ENCODE results near the gene CENATAC. TPM values are rescaled to one million over a fixed set of nuclear protein-coding genes. Genes with fewer than 3 reads are reported as not detected.

The CENATAC gene
- total and polyA plus RNA-seq, 9 of the 15 experiments (the other 6 are each of a cell fraction or from before 2014, with no cell fraction given) = 2.4 to 25.5 (median 13.7) TPM

DNA sequence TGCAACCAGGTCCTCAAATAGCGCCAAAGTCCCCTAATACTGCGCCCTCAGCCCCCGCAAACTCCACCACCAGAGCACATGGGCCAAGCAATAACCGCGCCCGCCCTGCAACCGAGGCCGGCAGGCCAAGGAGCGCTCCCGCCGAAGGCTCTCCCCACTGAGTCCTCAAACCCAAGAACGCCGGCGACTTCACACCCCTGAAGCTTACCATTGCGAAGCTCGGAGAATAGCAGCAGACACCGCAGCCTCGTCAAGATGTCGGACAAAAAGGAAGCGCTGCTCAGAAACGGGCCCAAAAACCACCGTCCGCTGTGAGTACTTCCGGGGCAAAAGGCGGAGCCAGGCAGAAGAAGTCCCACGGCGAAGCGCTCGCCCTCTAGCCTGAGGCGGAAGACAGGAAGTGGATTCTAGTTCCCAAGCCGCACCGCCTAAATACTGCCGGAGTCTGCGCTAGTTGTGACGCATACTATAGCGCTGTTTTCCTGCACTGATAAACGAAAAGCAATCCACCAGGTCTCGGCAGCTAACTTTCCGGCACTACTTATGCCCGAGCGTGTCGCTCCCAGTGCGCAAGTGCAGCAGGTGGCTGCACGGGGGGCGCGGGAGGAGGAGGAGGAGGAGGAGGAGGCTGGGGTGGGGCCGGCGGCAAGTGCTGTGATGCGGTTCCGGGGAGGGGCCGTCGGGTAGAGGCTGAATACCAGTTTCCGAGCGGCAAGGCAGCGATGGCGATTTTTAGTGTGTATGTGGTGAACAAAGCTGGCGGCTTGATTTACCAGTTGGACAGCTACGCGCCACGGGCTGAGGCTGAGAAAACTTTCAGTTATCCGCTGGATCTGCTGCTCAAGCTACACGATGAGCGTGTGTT is 20.4 kb downstream of the CENATAC start, which contains the start of the genes RPS25 and TRAPPC4:
Gene RPS25, minus strand, starts transcription at position 270 of the 865 bp plus-strand sequence. Its CDS starts 59 bp downstream, at position 211.
Gene TRAPPC4, plus strand, starts transcription at position 693 of the 865 bp plus-strand sequence. Its CDS starts 30 bp downstream, at position 723.
- BruUV-seq (replicated peaks) = no TSS peak
- Histone ChIP-seq H3K79me2 (ENCODE audit: control insufficient read depth, insufficient read depth, low read length) (peaks cover 66% of the 10 kb centered on the region), H2AFZ (ENCODE audit: low read depth, low read length) (peak within 1 kb of the TSS; percentile 97), H3K4me2 (ENCODE audit: insufficient read depth, low read length) (peak within 1 kb of the TSS; percentile 98), H3K4me1 (replicated peaks in 1 of 2; ENCODE audit: control insufficient read depth in 2 of 2, insufficient read depth in 2 of 2, low read length in 2 of 2) (peaks cover 9 to 12% of the 10 kb centered on the region in 2 experiments; a peak in 4 of 5 replicates), H4K20me1 (replicated peaks; ENCODE audit: control insufficient read depth, insufficient read depth, low read length) (0 out of 2 replicates have a peak, but pooled peaks cover 3% of the 10 kb centered on the region), H3K27me3 (ENCODE audit: control insufficient read depth in 2 of 2, insufficient read depth in 2 of 2, low read length in 2 of 2) (no peaks in the 10 kb centered on the region), H3K36me3 (ENCODE audit: control insufficient read depth, insufficient read depth, low read length) (peaks cover 80% of the 10 kb centered on the region), H3K27ac (ENCODE audit: extremely low read depth, low read depth, low read length) (peak within 1 kb of the TSS; percentile 97), H3K9me1 (ENCODE audit: control insufficient read depth, insufficient read depth, low read length) (no peaks in the 10 kb centered on the region), H3K9me3 (replicated peaks; ENCODE audit: control insufficient read depth, insufficient read depth, low read depth, low read length) (no peaks in the 10 kb centered on the region; the same call in 1 of the 2 replicates), H3K4me3 (peak within 1 kb of the TSS; percentile 99), H3K9ac (ENCODE audit: insufficient read depth in 1 of 2, low read depth in 2 of 2, low read length in 2 of 2) (peak within 1 kb of the TSS; percentile 95 to 100)
- FAIRE-seq (peak; percentile 93), DNase-seq (ENCODE audit: extremely low read depth in 1 of 4, low spot score in 3 of 4) (peak; percentile 84 to 97 (median 86)), ATAC-seq (peak; percentile 91)
- POLR2A ChIA-PET = interaction anchor here (0.6 to 1.5 kb wide), 12 partner anchors 9 to 228 kb away, joined by 3 to 9 read pairs (median 4); partner anchors contain the start of genes C2CD2L, CENATAC and DPAGT1
- CTCF ChIA-PET (ENCODE audit: low intra/inter-chr PET ratio) = no interaction called here
- under 1% methylated on average over 59 of the region's 63 CpGs for WGBS (ENCODE audit: insufficient coverage, low coverage, missing lambda C conversion rate)
- in situ Hi-C loops (cut with MboI) (no loop called here), intact Hi-C loops (cut with micrococcal nuclease) (loop anchor here (1.0 to 5.0 kb wide), 5 partner anchors 12 to 84 kb away; partner anchors contain the start of genes CENATAC, DPAGT1, HYOU1 and SLC37A4)
- TF ChIP-seq TAF9B (IDR thresholded peaks at IDR 0.05; ENCODE audit: partially characterized antibody) (peak; percentile 88), SMARCA4 (IDR thresholded peaks at IDR 0.05) (no peak), ZFP1 (CRISPR knock-in tag; IDR thresholded peaks at IDR 0.05) (no peak), ZNF707 (CRISPR knock-in tag; conservative IDR thresholded peaks at IDR 0.05) (no peak), ZNF551 (CRISPR knock-in tag; IDR thresholded peaks at IDR 0.05) (no peak), RFX1 (IDR thresholded peaks at IDR 0.05) (no peak), GTF2F1 (IDR thresholded peaks at IDR 0.05; ENCODE audit: low read depth, low read length) (peak; percentile 88), SRSF9 (IDR thresholded peaks at IDR 0.05; ENCODE audit: borderline replicate concordance, low read depth, low read length) (no peak), ARID1B (IDR thresholded peaks at IDR 0.05) (0 out of 2 replicates have a peak, but pooled peaks have one; percentile 15), RAD51 (IDR thresholded peaks at IDR 0.05; ENCODE audit: borderline replicate concordance, low read depth) (no peak), ZFX (CRISPR knock-in tag; IDR thresholded peaks at IDR 0.05) (peak; percentile 80), NR2F6 (CRISPR knock-in tag; IDR thresholded peaks at IDR 0.05) (no peak), SMAD3 (CRISPR knock-in tag; conservative IDR thresholded peaks at IDR 0.05) (no peak), NR3C1 (CRISPR knock-in tag; IDR thresholded peaks at IDR 0.05) (no peak)
- TF ChIP-seq, protein P1, sequence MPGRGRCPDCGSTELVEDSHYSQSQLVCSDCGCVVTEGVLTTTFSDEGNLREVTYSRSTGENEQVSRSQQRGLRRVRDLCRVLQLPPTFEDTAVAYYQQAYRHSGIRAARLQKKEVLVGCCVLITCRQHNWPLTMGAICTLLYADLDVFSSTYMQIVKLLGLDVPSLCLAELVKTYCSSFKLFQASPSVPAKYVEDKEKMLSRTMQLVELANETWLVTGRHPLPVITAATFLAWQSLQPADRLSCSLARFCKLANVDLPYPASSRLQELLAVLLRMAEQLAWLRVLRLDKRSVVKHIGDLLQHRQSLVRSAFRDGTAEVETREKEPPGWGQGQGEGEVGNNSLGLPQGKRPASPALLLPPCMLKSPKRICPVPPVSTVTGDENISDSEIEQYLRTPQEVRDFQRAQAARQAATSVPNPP (IDR thresholded peaks at IDR 0.05; ENCODE audit: borderline replicate concordance, insufficient read depth, insufficient read length) = no peak
- TF ChIP-seq, protein P2, sequence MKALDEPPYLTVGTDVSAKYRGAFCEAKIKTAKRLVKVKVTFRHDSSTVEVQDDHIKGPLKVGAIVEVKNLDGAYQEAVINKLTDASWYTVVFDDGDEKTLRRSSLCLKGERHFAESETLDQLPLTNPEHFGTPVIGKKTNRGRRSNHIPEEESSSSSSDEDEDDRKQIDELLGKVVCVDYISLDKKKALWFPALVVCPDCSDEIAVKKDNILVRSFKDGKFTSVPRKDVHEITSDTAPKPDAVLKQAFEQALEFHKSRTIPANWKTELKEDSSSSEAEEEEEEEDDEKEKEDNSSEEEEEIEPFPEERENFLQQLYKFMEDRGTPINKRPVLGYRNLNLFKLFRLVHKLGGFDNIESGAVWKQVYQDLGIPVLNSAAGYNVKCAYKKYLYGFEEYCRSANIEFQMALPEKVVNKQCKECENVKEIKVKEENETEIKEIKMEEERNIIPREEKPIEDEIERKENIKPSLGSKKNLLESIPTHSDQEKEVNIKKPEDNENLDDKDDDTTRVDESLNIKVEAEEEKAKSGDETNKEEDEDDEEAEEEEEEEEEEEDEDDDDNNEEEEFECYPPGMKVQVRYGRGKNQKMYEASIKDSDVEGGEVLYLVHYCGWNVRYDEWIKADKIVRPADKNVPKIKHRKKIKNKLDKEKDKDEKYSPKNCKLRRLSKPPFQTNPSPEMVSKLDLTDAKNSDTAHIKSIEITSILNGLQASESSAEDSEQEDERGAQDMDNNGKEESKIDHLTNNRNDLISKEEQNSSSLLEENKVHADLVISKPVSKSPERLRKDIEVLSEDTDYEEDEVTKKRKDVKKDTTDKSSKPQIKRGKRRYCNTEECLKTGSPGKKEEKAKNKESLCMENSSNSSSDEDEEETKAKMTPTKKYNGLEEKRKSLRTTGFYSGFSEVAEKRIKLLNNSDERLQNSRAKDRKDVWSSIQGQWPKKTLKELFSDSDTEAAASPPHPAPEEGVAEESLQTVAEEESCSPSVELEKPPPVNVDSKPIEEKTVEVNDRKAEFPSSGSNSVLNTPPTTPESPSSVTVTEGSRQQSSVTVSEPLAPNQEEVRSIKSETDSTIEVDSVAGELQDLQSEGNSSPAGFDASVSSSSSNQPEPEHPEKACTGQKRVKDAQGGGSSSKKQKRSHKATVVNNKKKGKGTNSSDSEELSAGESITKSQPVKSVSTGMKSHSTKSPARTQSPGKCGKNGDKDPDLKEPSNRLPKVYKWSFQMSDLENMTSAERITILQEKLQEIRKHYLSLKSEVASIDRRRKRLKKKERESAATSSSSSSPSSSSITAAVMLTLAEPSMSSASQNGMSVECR (CRISPR knock-in tag; IDR thresholded peaks at IDR 0.05) = peak; percentile 90
